GM23248 (cell line): ENCODE data around the gene IBTK.

ENCODE experiments used
- EZH2 ChIP-seq: fragments of 200-600 bp; sonication (generic); IDR thresholded peaks from 2 replicates; pipeline ENCODE4 v1.6.1; 2018; ENCODE audit warnings: antibody characterized with exemption, mild to moderate bottlenecking; ENCODE audit not compliant: insufficient read depth, poor library complexity, severe bottlenecking
- EZH2phosphoT487 ChIP-seq: fragments of 200-600 bp; sonication (generic); IDR thresholded peaks from 2 replicates; pipeline ENCODE4 v1.6.1; 2018; ENCODE audit warnings: antibody characterized with exemption, moderate library complexity, mild to moderate bottlenecking, low read depth; ENCODE audit not compliant: insufficient read depth

GRCh38 chr6:82248273-82248735 lies 760 bp upstream of the IBTK start:
- TF ChIP-seq EZH2 (no peak), EZH2phosphoT487 (no peak)
